Lung (tissue), 12 donors: Measurements from ENCODE around the gene OLFML1. TPM values are rescaled to one million over a fixed set of nuclear protein-coding genes. Genes with fewer than 3 reads are reported as not detected.

Source experiments
- ATAC-seq: fragments of 200-7000 bp; cut with Tn5 transposase; one replicate; pipeline ENCODE4 v1.9.1; 2020; ENCODE audit warnings: moderate number of reproducible peaks; ENCODE audit not compliant: insufficient read depth, low FRiP score
- DNase-seq, 3 donors: peaks; one replicate each; pipeline ENCODE4 v3.0.0-alpha.2; 2013 to 2017
- H3K27ac ChIP-seq, 2 donors: one replicate each; pipeline ENCODE4 v1.5.1; 2013; ENCODE audit warnings: mild to moderate bottlenecking in 2 of 2, moderate library complexity in 2 of 2, control low read depth in 1 of 2, inconsistent platforms in 1 of 2, low read depth in 1 of 2, low read length in 1 of 2
- H3K27me3 ChIP-seq, 3 donors: one replicate each; pipeline ENCODE4 v1.5.1; 2013; ENCODE audit warnings: low read length in 2 of 3; ENCODE audit not compliant: control insufficient read depth in 3 of 3, insufficient read depth in 3 of 3
- H3K36me3 ChIP-seq, 4 donors: one replicate each; pipeline ENCODE4 v1.5.1; 2013; ENCODE audit warnings: low read length in 4 of 4, mild to moderate bottlenecking in 1 of 4, moderate library complexity in 1 of 4; ENCODE audit not compliant: control insufficient read depth in 4 of 4, insufficient read depth in 4 of 4
- H3K4me1 ChIP-seq, 5 donors: one replicate each; pipeline ENCODE4 v1.5.1; 2013; ENCODE audit warnings: low read length in 5 of 5, mild to moderate bottlenecking in 2 of 5, moderate library complexity in 1 of 5; ENCODE audit not compliant: control insufficient read depth in 5 of 5, insufficient read depth in 5 of 5
- H3K4me3 ChIP-seq: one replicate; pipeline ENCODE4 v1.5.1; 2013; ENCODE audit warnings: mild to moderate bottlenecking, control low read depth, moderate library complexity
- H3K9ac ChIP-seq, 2 donors: one replicate each; pipeline ENCODE4 v1.5.1; 2013; ENCODE audit warnings: low read length in 2 of 2, control low read depth in 1 of 2; ENCODE audit not compliant: insufficient read depth in 1 of 2
- H3K9me3 ChIP-seq, 4 donors: one replicate each; pipeline ENCODE4 v1.5.1; 2013; ENCODE audit warnings: low read length in 3 of 4, mild to moderate bottlenecking in 1 of 4, moderate library complexity in 1 of 4; ENCODE audit not compliant: control insufficient read depth in 4 of 4, insufficient read depth in 3 of 4
- CTCF ChIP-seq: IDR thresholded peaks from 2 replicates; pipeline ENCODE4 v1.5.1; 2012; ENCODE audit warnings: mild to moderate bottlenecking; ENCODE audit errors: control extremely low read depth, extremely low read depth
- WGBS, 2 donors: extraction: QIAGEN DNeasy Blood & Tissue Kit; methylation state at CpG; one replicate each; pipeline ENCODE4 v1.1.7; 2013; 5-methylcytosine and 5-hydroxymethylcytosine counted together
- polyA plus RNA-seq, 2 donors: library from polyadenylated mRNA; stranded (reverse); fragments of 200-250 nt; gene quantifications; one replicate each; pipeline ENCODE4 v1.2.1, GENCODE V29; 2013
- total RNA-seq, 2 donors: library from RNA; depleted of rRNA in 1 of 2; stranded (reverse); fragments of >200 nt in 1 of 2; gene quantifications; one replicate each; pipeline ENCODE4 v1.2.1, GENCODE V29; 2014 to 2021
- donor health status: control.
- donor health status: control.
- donor health status: Bipolar disorder and iron deficiency.
- donor health status: healthy.
- donor health status: DM: yes; HTN: yes; CAD: no.

The OLFML1 gene
- total and polyA plus RNA-seq, 4 donors: 2.6 to 28.1 (median 9.5) TPM

GRCh38 chr11:7495882-7496551, 10.7 kb downstream of the OLFML1 start:
- Histone ChIP-seq H3K9me3 (no peaks in the 10 kb centered on the region), H3K4me1 (no peaks in the 10 kb centered on the region), H3K9ac (no peak overlapping the region), H3K4me3 (no peak overlapping the region), H3K36me3 (peaks cover 0 to 36% (median 15%) of the 10 kb centered on the region in 4 donors), H3K27me3 (peaks cover 0 to 2% (median 0%) of the 10 kb centered on the region in 3 donors), H3K27ac (no peak overlapping the region)
- DNase-seq (no peak), ATAC-seq (no peak)
- WGBS, 2 donors: 69 to 74% methylated on average over 4 of the region's 4 CpGs
- no peak for TF ChIP-seq CTCF

- no peaks in the 10 kb centered on the region for H3K4me1 ChIP-seq
- ATAC-seq (peak; percentile 12), DNase-seq (no peak)
- TF ChIP-seq CTCF: no peak
- peaks cover 0 to 2% (median 0%) of the 10 kb centered on the region in 4 donors for H3K9me3 ChIP-seq
- peaks cover 0 to 2% (median 0%) of the 10 kb centered on the region in 3 donors for H3K27me3 ChIP-seq
- H3K27ac ChIP-seq: no peak overlapping the region
- H3K4me3 ChIP-seq: no peak overlapping the region
- H3K36me3 ChIP-seq: peaks cover 0 to 33% (median 11%) of the 10 kb centered on the region in 4 donors
- 40 to 63% methylated on average over 4 of the region's 4 CpGs for WGBS, 2 donors
- H3K9ac ChIP-seq: no peak overlapping the region
Measured at GRCh38 chr11:7498193-7498592, 12.9 kb downstream of the OLFML1 start.

- WGBS, 2 donors: 97 to 100% methylated on average over 1 of the region's 1 CpG
- no peak for ATAC-seq
- H3K36me3 ChIP-seq: peaks cover 0 to 29% (median 6%) of the 10 kb centered on the region in 4 donors
Measured at GRCh38 chr11:7499081-7499480, 13.8 kb downstream of the OLFML1 start.

More at GRCh38 chr11:7499081-7499480, 13.8 kb downstream of the OLFML1 start:
- no peaks in the 10 kb centered on the region for H3K4me1 ChIP-seq
- no peak for TF ChIP-seq CTCF
- H3K9ac ChIP-seq: no peak overlapping the region
- DNase-seq: no peak
- no peak overlapping the region for H3K4me3 ChIP-seq
- no peak overlapping the region for H3K27ac ChIP-seq
- peaks cover 0 to 2% (median 0%) of the 10 kb centered on the region in 3 donors for H3K27me3 ChIP-seq
- peaks cover 0 to 2% (median 0%) of the 10 kb centered on the region in 4 donors for H3K9me3 ChIP-seq
